ENCODE data around the gene KCNQ1.
"Not testable (repeated sequence)": the region's sequence is repeated elsewhere in the genome, so short reads cannot be mapped to it uniquely, and the experiment has no call there.

KCNQ1 gene

GRCh38 chr11:2625183-2625582, 180.4 kb downstream of the KCNQ1 start:
- DNase-seq, result no peak

GRCh38 chr11:2630679-2631078, 185.9 kb downstream of the KCNQ1 start:
- DNase-seq, result no peak

- no peak for DNase-seq
These were observed 186.4 kb downstream of the KCNQ1 start for GRCh38 chr11:2631161-2631560.

GRCh38 chr11:2639763-2640162, 195.0 kb downstream of the KCNQ1 start:
- DNase-seq, result not testable (repeated sequence)

GRCh38 chr11:2641623-2642022, 196.8 kb downstream of the KCNQ1 start:
- DNase-seq, result no peak

GRCh38 chr11:2643746-2644145, 198.9 kb downstream of the KCNQ1 start:
- DNase-seq, result no peak

GRCh38 chr11:2644844-2645778, 200.3 kb downstream of the KCNQ1 start:
- DNase-seq, result no peak

- no peak for DNase-seq
These were observed 200.9 kb downstream of the KCNQ1 start for GRCh38 chr11:2645779-2646118.

GRCh38 chr11:2647167-2647566, 202.4 kb downstream of the KCNQ1 start:
- DNase-seq, result no peak

GRCh38 chr11:2647953-2648352, 203.1 kb downstream of the KCNQ1 start:
- no peak for DNase-seq

GRCh38 chr11:2649400-2649799, 204.6 kb downstream of the KCNQ1 start:
- no peak for DNase-seq

- DNase-seq, result no peak
These were observed 205.0 kb downstream of the KCNQ1 start for GRCh38 chr11:2649848-2650247.

- no peak for DNase-seq
These were observed 205.6 kb downstream of the KCNQ1 start for GRCh38 chr11:2650343-2650867.

GRCh38 chr11:2651054-2651617, 206.3 kb downstream of the KCNQ1 start:
- no peak for DNase-seq

GRCh38 chr11:2651826-2652271, 207.0 kb downstream of the KCNQ1 start:
- no peak for DNase-seq

GRCh38 chr11:2652333-2653197, 207.8 kb downstream of the KCNQ1 start:
- no peak for DNase-seq

GRCh38 chr11:2653198-2653551, 208.4 kb downstream of the KCNQ1 start:
- no peak for DNase-seq

- DNase-seq, result no peak
These were observed 209.3 kb downstream of the KCNQ1 start for GRCh38 chr11:2653930-2654739.

GRCh38 chr11:2655016-2655719, 210.4 kb downstream of the KCNQ1 start:
- DNase-seq, result no peak

- DNase-seq, result peak; percentile 62
These were observed 211.2 kb downstream of the KCNQ1 start for GRCh38 chr11:2655834-2656622.

- no peak for DNase-seq
These were observed 212.1 kb downstream of the KCNQ1 start for GRCh38 chr11:2656859-2657258.

Data from fibroblast of skin of abdomen (primary cell).